COLO668 (cell line): ENCODE measurements around the gene SLC12A9.
A peak's percentile ranks its signal among the peaks of the same experiment; 100 is the strongest.
"Not testable (repeated sequence)": the region's sequence is repeated elsewhere in the genome, so short reads cannot be mapped to it uniquely, and the experiment has no call there.

Experiments used
- DNase-seq: peaks from one replicate; lab custom pipeline; 2025; ENCODE audit not compliant: unreplicated experiment; lab: John Stamatoyannopoulos, UW

SLC12A9 gene

GRCh38 chr7:100894860-100895700, 42.6 kb downstream of the SLC12A9 start:
- peak; percentile 18 for DNase-seq

- no peak for DNase-seq
These were observed 43.1 kb downstream of the SLC12A9 start, which contains the start of gene ACHE for GRCh38 chr7:100895701-100895955. Gene ACHE (minus strand): TSS chr7:100895888. CDS start chr7:100894232, 1,656 bp downstream.

GRCh38 chr7:100895956-100896731, 43.6 kb downstream of the SLC12A9 start:
- DNase-seq, result no peak

GRCh38 chr7:100896732-100897608, 44.5 kb downstream of the SLC12A9 start:
- DNase-seq, result peak; percentile 51

- no peak for DNase-seq
These were observed 45.4 kb downstream of the SLC12A9 start for GRCh38 chr7:100897772-100898454.

GRCh38 chr7:100899432-100899831, 46.9 kb downstream of the SLC12A9 start:
- no peak for DNase-seq

- DNase-seq, result no peak
These were observed 48.5 kb downstream of the SLC12A9 start for GRCh38 chr7:100900978-100901377.

GRCh38 chr7:100901921-100902332, 49.4 kb downstream of the SLC12A9 start:
- DNase-seq, result no peak

- DNase-seq, result no peak
These were observed 50.1 kb downstream of the SLC12A9 start for GRCh38 chr7:100902638-100903037.

GRCh38 chr7:100908512-100908911, 56.0 kb downstream of the SLC12A9 start:
- DNase-seq, result no peak

GRCh38 chr7:100910443-100910842, 57.9 kb downstream of the SLC12A9 start:
- DNase-seq, result not testable (repeated sequence)

- DNase-seq, result no peak
These were observed 59.0 kb downstream of the SLC12A9 start for GRCh38 chr7:100911484-100911883.

- DNase-seq, result no peak
These were observed 61.8 kb downstream of the SLC12A9 start for GRCh38 chr7:100914208-100914878.

GRCh38 chr7:100914879-100915447, 62.5 kb downstream of the SLC12A9 start:
- no peak for DNase-seq
